ENCODE results near the gene PKNOX2.

The PKNOX2 gene

GRCh38 chr11:125136001-125136400 lies 28.6 kb upstream of the PKNOX2 start:
- Histone ChIP-seq H3K36me3 (ENCODE audit: insufficient read depth, low read length) (no peaks in the 10 kb centered on the region), H3K79me2 (ENCODE audit: control insufficient read depth, insufficient read depth, low read length, unreplicated experiment) (no peaks in the 10 kb centered on the region), H3K4me3 (ENCODE audit: low read depth, low read length) (no peak overlapping the region), H2AFZ (ENCODE audit: low read length, unreplicated experiment) (no peak overlapping the region), H3K27me3 (ENCODE audit: insufficient read depth, low read length) (peaks cover 16% of the 10 kb centered on the region; the same call in 1 of the 2 replicates), H3K27ac (ENCODE audit: low read depth, low read length) (no peak overlapping the region), H3K4me1 (ENCODE audit: control insufficient read depth, insufficient read depth, low read length, unreplicated experiment) (no peaks in the 10 kb centered on the region)

- H3K4me3 ChIP-seq (ENCODE audit: low read depth, low read length) = no peak overlapping the region
- H3K4me1 ChIP-seq (ENCODE audit: control insufficient read depth, insufficient read depth, low read length, unreplicated experiment) = no peaks in the 10 kb centered on the region
- no peak overlapping the region for H3K27ac ChIP-seq (ENCODE audit: low read depth, low read length)
- H3K27me3 ChIP-seq (ENCODE audit: insufficient read depth, low read length) = peaks cover 13% of the 10 kb centered on the region; the same call in 1 of the 2 replicates
- H2AFZ ChIP-seq (ENCODE audit: low read length, unreplicated experiment) = no peak overlapping the region
- H3K36me3 ChIP-seq (ENCODE audit: insufficient read depth, low read length) = no peaks in the 10 kb centered on the region
- H3K79me2 ChIP-seq (ENCODE audit: control insufficient read depth, insufficient read depth, low read length, unreplicated experiment) = no peaks in the 10 kb centered on the region
Measured at GRCh38 chr11:125138966-125139365, 25.6 kb upstream of the PKNOX2 start.

DNA sequence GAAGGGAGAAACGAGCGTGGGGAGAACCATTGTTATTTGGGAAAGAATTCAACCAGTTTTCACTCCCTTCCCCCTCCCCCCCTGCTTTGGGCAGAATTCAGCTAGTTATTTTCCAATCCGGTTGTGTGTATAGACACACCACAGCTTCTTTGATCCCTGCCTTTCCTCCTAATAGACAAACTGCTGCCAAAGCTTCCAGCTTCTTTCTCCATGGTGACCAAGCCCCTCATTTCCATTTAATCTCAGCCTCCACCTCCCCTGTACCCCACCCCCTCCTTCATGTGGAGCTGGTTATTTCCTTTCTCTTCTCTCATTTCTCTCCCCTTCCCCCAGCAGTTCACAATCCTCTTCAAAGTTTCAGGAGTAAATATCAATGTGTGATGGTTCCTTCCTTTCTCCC lies 24.8 kb upstream of the PKNOX2 start:
- no peaks in the 10 kb centered on the region for H3K79me2 ChIP-seq (ENCODE audit: control insufficient read depth, insufficient read depth, low read length, unreplicated experiment)
- H2AFZ ChIP-seq (ENCODE audit: low read length, unreplicated experiment) = no peak overlapping the region
- no peaks in the 10 kb centered on the region for H3K36me3 ChIP-seq (ENCODE audit: insufficient read depth, low read length)
- no peaks in the 10 kb centered on the region for H3K4me1 ChIP-seq (ENCODE audit: control insufficient read depth, insufficient read depth, low read length, unreplicated experiment)
- H3K27ac ChIP-seq (ENCODE audit: low read depth, low read length) = no peak overlapping the region
- no peak overlapping the region for H3K4me3 ChIP-seq (ENCODE audit: low read depth, low read length)
- peaks cover 6% of the 10 kb centered on the region; the same call in 1 of the 2 replicates for H3K27me3 ChIP-seq (ENCODE audit: insufficient read depth, low read length)

DNA sequence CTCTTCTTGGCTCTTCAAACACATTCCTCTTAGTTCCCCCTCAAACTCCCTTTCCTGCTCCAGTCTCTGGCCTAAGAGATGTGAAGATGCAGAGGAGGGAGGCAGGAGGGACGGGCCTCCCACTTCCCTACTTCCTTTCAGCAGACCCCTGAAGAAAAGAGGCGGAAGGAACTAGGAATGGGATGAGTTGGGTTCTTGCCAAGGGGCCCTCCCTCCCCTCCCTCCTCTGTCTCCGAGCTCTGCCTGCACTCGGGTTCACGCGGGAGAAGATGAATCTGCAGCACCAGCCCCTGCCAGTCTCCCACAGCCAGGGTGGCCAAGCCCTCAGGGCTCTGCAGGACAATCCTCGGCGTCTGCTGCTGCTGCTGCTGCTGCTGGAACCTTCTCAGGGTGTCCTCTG lies 24.3 kb upstream of the PKNOX2 start:
- Histone ChIP-seq H3K4me1 (ENCODE audit: control insufficient read depth, insufficient read depth, low read length, unreplicated experiment) (no peaks in the 10 kb centered on the region), H3K79me2 (ENCODE audit: control insufficient read depth, insufficient read depth, low read length, unreplicated experiment) (no peaks in the 10 kb centered on the region)

GRCh38 chr11:125141178-125141577 lies 23.4 kb upstream of the PKNOX2 start:
- Histone ChIP-seq H3K36me3 (ENCODE audit: insufficient read depth, low read length) (no peaks in the 10 kb centered on the region), H3K4me1 (ENCODE audit: control insufficient read depth, insufficient read depth, low read length, unreplicated experiment) (no peaks in the 10 kb centered on the region), H3K27me3 (ENCODE audit: insufficient read depth, low read length) (0 out of 2 replicates have a peak, but pooled peaks cover 4% of the 10 kb centered on the region), H3K27ac (ENCODE audit: low read depth, low read length) (no peak overlapping the region), H3K4me3 (ENCODE audit: low read depth, low read length) (no peak overlapping the region), H3K79me2 (ENCODE audit: control insufficient read depth, insufficient read depth, low read length, unreplicated experiment) (no peaks in the 10 kb centered on the region), H2AFZ (ENCODE audit: low read length, unreplicated experiment) (no peak overlapping the region)

More for the DNA sequence above, 24.3 kb upstream of the PKNOX2 start:
- no peak overlapping the region for H3K4me3 ChIP-seq (ENCODE audit: low read depth, low read length)
- H2AFZ ChIP-seq (ENCODE audit: low read length, unreplicated experiment) = no peak overlapping the region
- 0 out of 2 replicates have a peak, but pooled peaks cover 4% of the 10 kb centered on the region for H3K27me3 ChIP-seq (ENCODE audit: insufficient read depth, low read length)
- no peak overlapping the region for H3K27ac ChIP-seq (ENCODE audit: low read depth, low read length)
- H3K36me3 ChIP-seq (ENCODE audit: insufficient read depth, low read length) = no peaks in the 10 kb centered on the region

- H3K4me1 ChIP-seq (ENCODE audit: control insufficient read depth, insufficient read depth, low read length, unreplicated experiment) = no peaks in the 10 kb centered on the region
- no peaks in the 10 kb centered on the region for H3K27me3 ChIP-seq (ENCODE audit: insufficient read depth, low read length)
- H2AFZ ChIP-seq (ENCODE audit: low read length, unreplicated experiment) = no peak overlapping the region
- H3K27ac ChIP-seq (ENCODE audit: low read depth, low read length) = no peak overlapping the region
- H3K36me3 ChIP-seq (ENCODE audit: insufficient read depth, low read length) = no peaks in the 10 kb centered on the region
- no peak overlapping the region for H3K4me3 ChIP-seq (ENCODE audit: low read depth, low read length)
- no peaks in the 10 kb centered on the region for H3K79me2 ChIP-seq (ENCODE audit: control insufficient read depth, insufficient read depth, low read length, unreplicated experiment)
Measured at GRCh38 chr11:125141686-125142535, 22.6 kb upstream of the PKNOX2 start.

DNA sequence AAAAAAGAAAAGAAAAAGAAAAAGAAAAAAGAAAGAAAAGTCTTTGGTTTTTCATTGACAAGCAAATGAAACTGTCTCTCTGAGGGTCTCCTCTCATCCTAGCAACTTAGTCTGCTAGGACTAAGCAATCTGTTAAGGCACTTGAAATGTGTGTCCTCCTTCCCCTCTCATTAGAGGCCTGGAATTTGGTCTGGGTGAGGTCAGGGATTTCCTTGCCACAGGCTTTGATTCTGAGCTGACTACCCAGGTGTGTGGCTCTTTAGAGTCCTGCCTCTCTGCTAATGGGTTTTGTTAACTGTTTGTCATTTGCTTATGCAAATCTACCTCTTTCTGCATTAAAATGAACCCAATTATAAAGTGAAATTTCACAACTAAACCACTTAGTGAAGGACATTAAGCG lies 18.3 kb upstream of the PKNOX2 start:
- no peaks in the 10 kb centered on the region for H3K27me3 ChIP-seq (ENCODE audit: insufficient read depth, low read length)

GRCh38 chr11:125147280-125147679 lies 17.3 kb upstream of the PKNOX2 start:
- H3K79me2 ChIP-seq (ENCODE audit: control insufficient read depth, insufficient read depth, low read length, unreplicated experiment) = no peaks in the 10 kb centered on the region
- no peak overlapping the region for H2AFZ ChIP-seq (ENCODE audit: low read length, unreplicated experiment)
- H3K27me3 ChIP-seq (ENCODE audit: insufficient read depth, low read length) = no peaks in the 10 kb centered on the region
- no peaks in the 10 kb centered on the region for H3K36me3 ChIP-seq (ENCODE audit: insufficient read depth, low read length)
- no peak overlapping the region for H3K4me3 ChIP-seq (ENCODE audit: low read depth, low read length)
- H3K27ac ChIP-seq (ENCODE audit: low read depth, low read length) = no peak overlapping the region
- H3K4me1 ChIP-seq (ENCODE audit: control insufficient read depth, insufficient read depth, low read length, unreplicated experiment) = no peaks in the 10 kb centered on the region

More for the DNA sequence above, 18.3 kb upstream of the PKNOX2 start:
- Histone ChIP-seq H3K4me3 (ENCODE audit: low read depth, low read length) (no peak overlapping the region), H3K36me3 (ENCODE audit: insufficient read depth, low read length) (no peaks in the 10 kb centered on the region), H2AFZ (ENCODE audit: low read length, unreplicated experiment) (no peak overlapping the region), H3K79me2 (ENCODE audit: control insufficient read depth, insufficient read depth, low read length, unreplicated experiment) (no peaks in the 10 kb centered on the region), H3K27ac (ENCODE audit: low read depth, low read length) (no peak overlapping the region), H3K4me1 (ENCODE audit: control insufficient read depth, insufficient read depth, low read length, unreplicated experiment) (no peaks in the 10 kb centered on the region)

- H3K4me3 ChIP-seq (ENCODE audit: low read depth, low read length) = no peak overlapping the region
- H3K4me1 ChIP-seq (ENCODE audit: control insufficient read depth, insufficient read depth, low read length, unreplicated experiment) = no peaks in the 10 kb centered on the region
- no peaks in the 10 kb centered on the region for H3K27me3 ChIP-seq (ENCODE audit: insufficient read depth, low read length)
- no peak overlapping the region for H3K27ac ChIP-seq (ENCODE audit: low read depth, low read length)
- no peaks in the 10 kb centered on the region for H3K79me2 ChIP-seq (ENCODE audit: control insufficient read depth, insufficient read depth, low read length, unreplicated experiment)
- H3K36me3 ChIP-seq (ENCODE audit: insufficient read depth, low read length) = no peaks in the 10 kb centered on the region
- no peak overlapping the region for H2AFZ ChIP-seq (ENCODE audit: low read length, unreplicated experiment)
Measured at GRCh38 chr11:125148011-125148410, 16.5 kb upstream of the PKNOX2 start.

- Histone ChIP-seq H3K36me3 (ENCODE audit: insufficient read depth, low read length) (no peaks in the 10 kb centered on the region), H3K4me1 (ENCODE audit: control insufficient read depth, insufficient read depth, low read length, unreplicated experiment) (no peaks in the 10 kb centered on the region), H3K79me2 (ENCODE audit: control insufficient read depth, insufficient read depth, low read length, unreplicated experiment) (no peaks in the 10 kb centered on the region), H3K27me3 (ENCODE audit: insufficient read depth, low read length) (no peaks in the 10 kb centered on the region; the same call in 1 of the 2 replicates), H2AFZ (ENCODE audit: low read length, unreplicated experiment) (no peak overlapping the region), H3K27ac (ENCODE audit: low read depth, low read length) (no peak overlapping the region), H3K4me3 (ENCODE audit: low read depth, low read length) (no peak overlapping the region)
Measured at GRCh38 chr11:125148743-125149142, 15.8 kb upstream of the PKNOX2 start.

DNA sequence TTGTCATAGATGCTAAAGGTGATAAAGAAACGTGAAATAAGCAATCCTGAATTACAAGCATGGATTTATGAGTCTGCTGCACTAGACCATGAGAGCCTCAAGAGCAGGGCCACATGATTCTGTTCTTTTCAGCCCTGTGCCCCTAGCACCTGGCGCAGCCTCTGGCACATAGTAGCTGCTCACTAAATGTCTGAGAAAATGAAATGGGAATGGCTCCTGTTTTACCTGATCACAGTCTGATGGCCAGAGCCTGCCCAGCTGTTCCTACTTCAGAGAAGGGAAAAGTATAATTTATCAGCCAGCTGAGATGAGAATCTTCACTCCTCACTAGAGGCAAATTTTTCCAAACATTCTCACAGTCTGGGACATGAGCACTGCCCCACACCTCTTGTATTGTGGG lies 10.7 kb upstream of the PKNOX2 start:
- Histone ChIP-seq H3K27me3 (ENCODE audit: insufficient read depth, low read length) (peaks cover 20% of the 10 kb centered on the region), H3K4me1 (ENCODE audit: control insufficient read depth, insufficient read depth, low read length, unreplicated experiment) (no peaks in the 10 kb centered on the region), H3K4me3 (ENCODE audit: low read depth, low read length) (no peak overlapping the region), H3K79me2 (ENCODE audit: control insufficient read depth, insufficient read depth, low read length, unreplicated experiment) (no peaks in the 10 kb centered on the region), H3K36me3 (ENCODE audit: insufficient read depth, low read length) (no peaks in the 10 kb centered on the region), H3K27ac (ENCODE audit: low read depth, low read length) (no peak overlapping the region), H2AFZ (ENCODE audit: low read length, unreplicated experiment) (no peak overlapping the region)

All from ACC112 (cell line).